Measurements from ENCODE around the gene FOXN3. TPM values are rescaled to one million over a fixed set of nuclear protein-coding genes. Genes with fewer than 3 reads are reported as not detected.

The FOXN3 gene
- total RNA-seq, 1 experiment from 2014 or later, result 125 TPM

GRCh38 chr14:89339158-89339557, 77.9 kb downstream of the FOXN3 start:
- Histone ChIP-seq H4K8ac (replicated peaks; ENCODE audit: insufficient read length, low read depth, low read length) (no peak overlapping the region), H2BK20ac (ENCODE audit: low read depth, low read length, poor library complexity, severe bottlenecking) (no peak overlapping the region), H3K23ac (ENCODE audit: insufficient read length, low read depth, low read length) (no peak overlapping the region), H3K56ac (ENCODE audit: insufficient read length, low read depth, low read length) (no peak overlapping the region), H2BK12ac (ENCODE audit: insufficient read length, low read depth, low read length) (no peak overlapping the region), H3K9ac (ENCODE audit: extremely low read depth, insufficient read length, low read length) (no peak overlapping the region), H3K9me3 (ENCODE audit: control insufficient read depth, low read depth, low read length) (no peaks in the 10 kb centered on the region), H2AFZ (ENCODE audit: low read length) (no peak overlapping the region), H4K20me1 (ENCODE audit: control insufficient read depth, insufficient read depth, insufficient read length) (no peaks in the 10 kb centered on the region), H2BK120ac (ENCODE audit: low read depth, low read length, poor library complexity, severe bottlenecking) (no peak overlapping the region), H3K27ac (ENCODE audit: insufficient read length, low read depth, low read length) (no peak overlapping the region), H3K27me3 (ENCODE audit: insufficient read depth, low read length) (no peaks in the 10 kb centered on the region), H3K18ac (ENCODE audit: insufficient read length, low read depth, low read length) (no peak overlapping the region), H3K79me1 (ENCODE audit: insufficient read depth, low read depth, low read length, poor library complexity, severe bottlenecking) (no peaks in the 10 kb centered on the region), H3K4ac (ENCODE audit: low read depth, low read length) (no peak overlapping the region), H3K23me2 (ENCODE audit: insufficient read length, low read depth, low read length, poor library complexity, severe bottlenecking) (no peaks in the 10 kb centered on the region), H2BK5ac (ENCODE audit: insufficient read length, low read length) (no peak overlapping the region), H4K91ac (ENCODE audit: insufficient read length, low read depth, low read length) (peak overlapping the region; percentile 23), H4K5ac (ENCODE audit: insufficient read length, low read depth, low read length) (no peak overlapping the region), H3K4me2 (ENCODE audit: insufficient read depth, insufficient read length, low read length) (no peak overlapping the region), H2AK5ac (ENCODE audit: insufficient read length, low read length) (no peak overlapping the region), H3K79me2 (ENCODE audit: insufficient read depth, low read length) (peaks cover 18% of the 10 kb centered on the region; the same call in 1 of the 2 replicates), H2BK15ac (ENCODE audit: low read depth, low read length) (no peak overlapping the region), H3T11ph (ENCODE audit: low read length) (no peak overlapping the region), H3K4me1 (ENCODE audit: insufficient read depth, low read length) (peaks cover 25% of the 10 kb centered on the region), H3K14ac (ENCODE audit: insufficient read depth, low read length) (peak overlapping the region; percentile 56; the same call in 1 of the 2 replicates)
- no peak for TF ChIP-seq CTCF (conservative IDR thresholded peaks at IDR 0.05)
- no peak for DNase-seq
- Mint-ChIP-seq H3K4me1 (peaks cover 67 to 75% of the 10 kb centered on the region in 2 experiments), H3K4me3 (no peak overlapping the region), H3K9me3 (no peaks in the 10 kb centered on the region; a peak in 1 of 5 replicates), H3K27ac (peak overlapping the region; percentile 42 to 95 (median 89)), H3K27me3 (ENCODE audit: low read depth) (no peaks in the 10 kb centered on the region; the same call in 1 of the 2 replicates), H3K36me3 (ENCODE audit: insufficient read depth in 1 of 3, low read depth in 3 of 3) (peaks cover 13 to 16% (median 15%) of the 10 kb centered on the region in 3 experiments)
- no CpG with 5 or more reads among the region's 9 CpGs for WGBS (ENCODE audit: extremely low coverage, insufficient read length, low lambda C conversion rate)
